GM19099 (cell line): Measurements from ENCODE around the gene CEBPG.

ENCODE experiments used
- POLR2A ChIP-seq: IDR thresholded peaks from 3 replicates; pipeline ENCODE4 v1.6.1; 2011; ENCODE audit warnings: low read depth; ENCODE audit not compliant: insufficient read length; ENCODE audit errors: extremely low read depth

CEBPG gene

GRCh38 chr19:33422369-33423180 lies 49.1 kb downstream of the CEBPG start:
- TF ChIP-seq POLR2A: no peak

- no peak for TF ChIP-seq POLR2A
Observed at GRCh38 chr19:33424181-33424580, 50.7 kb downstream of the CEBPG start.

- no peak for TF ChIP-seq POLR2A
Observed at GRCh38 chr19:33426621-33427361, 53.3 kb downstream of the CEBPG start.

GRCh38 chr19:33427801-33428626 lies 54.5 kb downstream of the CEBPG start:
- no peak for TF ChIP-seq POLR2A

- no peak for TF ChIP-seq POLR2A
Observed at GRCh38 chr19:33428627-33429125, 55.2 kb downstream of the CEBPG start.

- no peak for TF ChIP-seq POLR2A
Observed at GRCh38 chr19:33429891-33430673, 56.6 kb downstream of the CEBPG start.

GRCh38 chr19:33430674-33431277 lies 57.3 kb downstream of the CEBPG start:
- TF ChIP-seq POLR2A: no peak

- no peak for TF ChIP-seq POLR2A
Observed at GRCh38 chr19:33432015-33432414, 58.5 kb downstream of the CEBPG start.
